Right renal pelvis (tissue), 4 donors: ENCODE data around the gene ATP6V1F. TPM values are rescaled to one million over a fixed set of nuclear protein-coding genes. Genes with fewer than 3 reads are reported as not detected.

Source experiments
- DNase-seq, 4 donors: peaks; one replicate each; pipeline ENCODE4 v3.0.0-alpha.2; 2013; ENCODE audit warnings: low read depth in 4 of 4, low spot score in 3 of 4, missing footprints in 1 of 4
- polyA plus RNA-seq, 4 donors: library from polyadenylated mRNA; unstranded; fragments of 120-200 nt; gene quantifications; one replicate each; pipeline ENCODE4 v1.2.1, GENCODE V29; 2013; ENCODE audit not compliant: insufficient read length in 4 of 4

ATP6V1F gene
- polyA plus RNA-seq, 4 donors: 205 to 283 (median 233) TPM

GRCh38 chr7:128847721-128848211, 14.9 kb upstream of the ATP6V1F start:
- no peak for DNase-seq

- DNase-seq: no peak
These were observed 14.1 kb upstream of the ATP6V1F start for GRCh38 chr7:128848289-128849155.

- no peak for DNase-seq
These were observed 13.5 kb upstream of the ATP6V1F start for GRCh38 chr7:128849156-128849515.

- DNase-seq: no peak
These were observed 12.7 kb upstream of the ATP6V1F start for GRCh38 chr7:128849804-128850490.

GRCh38 chr7:128852537-128853254, 10.0 kb upstream of the ATP6V1F start:
- DNase-seq: no peak

GRCh38 chr7:128853799-128854198, 8.9 kb upstream of the ATP6V1F start:
- DNase-seq: no peak

GRCh38 chr7:128854396-128854795, 8.3 kb upstream of the ATP6V1F start:
- DNase-seq: no peak

GRCh38 chr7:128855559-128855958, 7.1 kb upstream of the ATP6V1F start:
- DNase-seq: no peak

GRCh38 chr7:128856001-128856718, 6.5 kb upstream of the ATP6V1F start:
- no peak for DNase-seq

GRCh38 chr7:128858380-128859231, 4.0 kb upstream of the ATP6V1F start:
- DNase-seq: no peak

GRCh38 chr7:128859232-128860157, 3.2 kb upstream of the ATP6V1F start:
- no peak for DNase-seq

GRCh38 chr7:128860158-128861073, 2.2 kb upstream of the ATP6V1F start:
- DNase-seq: no peak

- DNase-seq: no peak
These were observed 592 bp upstream of the ATP6V1F start for GRCh38 chr7:128861957-128862570.

- peak in 1 of 4 donors; percentile 38 for DNase-seq
These were observed 855 bp downstream of the ATP6V1F start for GRCh38 chr7:128863433-128863989.

GRCh38 chr7:128865303-128865702, 2.6 kb downstream of the ATP6V1F start:
- no peak for DNase-seq

- DNase-seq: no peak
These were observed 3.6 kb downstream of the ATP6V1F start for GRCh38 chr7:128865996-128866877.
